NCI-H748 (cell line): Measurements from ENCODE around the gene MICALL1.

Experiments used
- DNase-seq: peaks from one replicate; lab custom pipeline; 2025; ENCODE audit not compliant: unreplicated experiment; lab: John Stamatoyannopoulos, UW

MICALL1 gene

GRCh38 chr22:37906364-37907008, 389 bp downstream of the MICALL1 start:
- no peak for DNase-seq

GRCh38 chr22:37907036-37907954, 1.2 kb downstream of the MICALL1 start:
- DNase-seq, result no peak

- no peak for DNase-seq
These were observed 3.7 kb downstream of the MICALL1 start for GRCh38 chr22:37909766-37910165.

GRCh38 chr22:37910890-37911672, 5.0 kb downstream of the MICALL1 start:
- DNase-seq, result peak; percentile 2

- DNase-seq, result no peak
These were observed 5.6 kb downstream of the MICALL1 start for GRCh38 chr22:37911697-37912096.

- DNase-seq, result no peak
These were observed 6.1 kb downstream of the MICALL1 start for GRCh38 chr22:37912171-37912570.

- no peak for DNase-seq
These were observed 7.2 kb downstream of the MICALL1 start for GRCh38 chr22:37913233-37913721.

- no peak for DNase-seq
These were observed 10.2 kb downstream of the MICALL1 start for GRCh38 chr22:37916311-37916710.

GRCh38 chr22:37917874-37918548, 11.9 kb downstream of the MICALL1 start:
- DNase-seq, result no peak

- DNase-seq, result no peak
These were observed 12.6 kb downstream of the MICALL1 start for GRCh38 chr22:37918580-37919270.

- no peak for DNase-seq
These were observed 14.0 kb downstream of the MICALL1 start for GRCh38 chr22:37920126-37920525.

- DNase-seq, result no peak
These were observed 16.1 kb downstream of the MICALL1 start for GRCh38 chr22:37922191-37922590.

- no peak for DNase-seq
These were observed 17.8 kb downstream of the MICALL1 start for GRCh38 chr22:37923927-37924326.

GRCh38 chr22:37924386-37925065, 18.4 kb downstream of the MICALL1 start:
- no peak for DNase-seq

GRCh38 chr22:37925330-37925729, 19.2 kb downstream of the MICALL1 start:
- no peak for DNase-seq

- DNase-seq, result no peak
These were observed 19.7 kb downstream of the MICALL1 start for GRCh38 chr22:37925767-37926166.

GRCh38 chr22:37926358-37926757, 20.3 kb downstream of the MICALL1 start:
- no peak for DNase-seq

- no peak for DNase-seq
These were observed 20.9 kb downstream of the MICALL1 start for GRCh38 chr22:37926771-37927636.

GRCh38 chr22:37927637-37927936, 21.5 kb downstream of the MICALL1 start:
- no peak for DNase-seq
